Middle frontal gyrus (tissue), 1 donor: ENCODE data around the gene PHLPP1.

Experiments
- DNase-seq: peaks from one replicate; pipeline ENCODE4 v3.0.0-alpha.2; 2015; ENCODE audit warnings: low spot score; ENCODE audit errors: extremely low spot score

The PHLPP1 gene

GRCh38 chr18:62976227-62976626 lies 260.9 kb downstream of the PHLPP1 start:
- DNase-seq: no peak

GRCh38 chr18:62977512-62977911 lies 262.2 kb downstream of the PHLPP1 start:
- DNase-seq: no peak

GRCh38 chr18:62978251-62979049 lies 263.1 kb downstream of the PHLPP1 start:
- DNase-seq: no peak

GRCh38 chr18:62979176-62979575 lies 263.8 kb downstream of the PHLPP1 start:
- peak; percentile 52 for DNase-seq

GRCh38 chr18:62979900-62980299 lies 264.6 kb downstream of the PHLPP1 start:
- DNase-seq: no peak

DNA sequence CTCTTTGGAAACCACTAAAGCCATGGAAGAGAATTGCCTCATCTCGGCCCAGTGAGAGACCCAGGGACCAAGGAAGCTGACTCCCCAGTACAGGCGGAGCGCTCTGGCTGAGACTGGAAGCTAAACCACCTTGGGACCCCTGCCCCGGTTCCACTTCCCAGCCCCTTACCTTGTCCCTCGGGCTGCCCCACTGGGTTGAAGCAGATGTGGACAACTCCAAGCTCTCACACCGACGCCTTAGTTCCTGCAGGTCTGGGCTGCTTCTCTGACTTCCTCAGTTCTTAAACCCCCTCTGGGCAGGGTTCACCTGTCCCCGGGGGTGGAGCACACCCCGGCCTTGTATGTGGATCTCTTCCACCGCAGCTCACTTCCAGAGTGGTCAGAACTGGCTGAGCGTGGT lies 266.2 kb downstream of the PHLPP1 start:
- DNase-seq: no peak

DNA sequence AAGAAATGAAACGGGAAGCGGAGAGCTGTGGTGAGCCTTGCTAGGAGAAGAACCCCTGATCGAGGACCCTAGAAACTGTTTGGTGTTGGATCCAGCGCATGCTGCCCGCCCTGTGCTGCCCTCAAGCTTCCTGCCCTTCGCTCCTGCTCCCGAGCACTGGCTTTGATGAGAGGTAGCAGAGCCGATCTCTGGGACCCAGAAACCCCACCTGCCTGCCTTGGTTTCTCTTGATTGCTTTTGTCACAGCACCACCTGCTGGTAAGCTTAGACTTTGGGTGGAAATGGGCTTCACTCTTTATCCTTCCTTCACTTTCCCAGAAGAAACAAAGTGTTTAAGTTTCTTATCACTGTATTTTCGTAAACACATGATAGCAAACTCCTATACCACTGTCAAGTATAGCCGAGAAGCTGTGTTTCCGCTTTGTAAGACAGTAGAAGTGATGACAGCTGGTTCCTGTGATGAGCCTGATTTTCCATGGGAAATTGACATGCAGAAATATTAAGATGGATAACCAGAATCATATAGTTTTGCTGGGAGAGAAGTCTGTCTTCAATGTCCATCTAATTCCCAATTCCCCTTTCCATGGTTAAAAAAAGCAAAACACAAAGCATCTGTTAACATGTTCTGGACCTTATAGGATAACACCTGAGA lies 267.4 kb downstream of the PHLPP1 start:
- peak; percentile 77 for DNase-seq

DNA sequence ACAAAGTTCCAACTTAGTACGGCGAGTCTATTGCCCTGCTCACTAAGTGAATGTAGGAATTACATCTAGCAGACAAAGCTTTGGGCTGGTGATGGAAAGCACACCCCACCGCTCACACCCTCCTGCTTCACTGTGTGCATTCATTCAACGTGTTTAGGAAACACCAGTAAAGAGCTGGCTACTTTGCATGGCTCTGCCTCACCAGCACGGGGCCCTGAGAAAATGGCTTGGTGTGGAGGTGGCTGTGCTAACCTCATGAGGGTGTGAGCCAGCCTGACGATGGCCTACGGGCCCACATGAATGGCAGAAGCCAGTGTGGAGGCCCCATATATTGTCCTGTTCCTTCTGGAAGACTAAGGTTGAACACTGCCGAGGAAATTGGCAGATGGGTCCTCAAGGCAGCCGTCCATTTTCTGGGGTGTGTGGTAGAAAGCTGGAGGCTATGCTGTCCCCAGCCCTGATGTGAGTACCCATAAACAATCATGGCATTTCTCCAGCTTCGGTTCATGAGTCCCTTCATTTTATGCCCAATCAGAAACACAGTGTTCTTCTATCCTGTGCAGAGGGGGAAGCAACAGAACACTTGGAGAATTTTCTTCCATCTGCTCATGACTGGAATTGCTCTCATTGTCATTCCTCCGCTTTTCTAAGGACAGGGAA lies 269.4 kb downstream of the PHLPP1 start:
- no peak for DNase-seq

DNA sequence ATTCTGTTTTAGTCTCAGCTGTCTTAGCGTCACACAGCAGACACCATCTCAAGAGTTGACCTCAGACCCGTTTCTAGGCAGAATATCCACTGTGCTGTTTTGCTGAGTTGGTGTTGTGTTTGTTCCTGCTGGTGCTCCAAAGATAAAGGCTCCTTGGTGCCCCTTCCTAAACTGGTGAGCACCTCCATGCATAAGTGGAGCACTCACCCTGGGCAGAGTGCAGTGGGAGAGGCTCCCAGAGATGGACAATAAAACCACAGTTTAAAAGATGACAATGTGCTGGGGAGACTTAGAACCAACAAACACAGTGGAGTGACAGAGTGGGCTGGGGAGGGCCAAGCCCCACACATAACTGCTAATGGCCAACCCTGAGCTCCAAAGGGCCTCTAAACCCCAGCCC lies 271.1 kb downstream of the PHLPP1 start:
- no peak for DNase-seq

- no peak for DNase-seq
Observed at GRCh38 chr18:62987055-62987830, 271.9 kb downstream of the PHLPP1 start.

DNA sequence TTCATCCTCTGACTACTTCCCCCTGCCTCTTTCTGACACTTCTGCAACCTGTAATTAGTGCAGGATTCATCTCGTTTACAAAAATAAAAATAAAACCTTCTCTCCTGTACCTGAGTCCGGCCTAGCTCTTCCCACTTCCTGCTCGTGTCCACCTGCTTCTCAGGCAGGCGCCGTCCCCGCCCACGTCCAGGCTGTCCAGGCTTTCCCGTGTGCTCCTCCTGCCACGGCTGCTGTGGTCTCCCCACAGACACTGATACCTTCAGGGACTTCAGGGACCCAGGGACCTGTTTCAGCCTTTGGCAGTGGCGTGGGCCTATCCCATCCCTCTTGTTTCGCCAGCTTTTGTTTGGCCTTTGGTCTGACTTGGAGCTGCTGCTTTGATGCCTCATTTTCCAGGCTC lies 272.5 kb downstream of the PHLPP1 start:
- no peak for DNase-seq

GRCh38 chr18:62988471-62988870 lies 273.1 kb downstream of the PHLPP1 start:
- DNase-seq: no peak

DNA sequence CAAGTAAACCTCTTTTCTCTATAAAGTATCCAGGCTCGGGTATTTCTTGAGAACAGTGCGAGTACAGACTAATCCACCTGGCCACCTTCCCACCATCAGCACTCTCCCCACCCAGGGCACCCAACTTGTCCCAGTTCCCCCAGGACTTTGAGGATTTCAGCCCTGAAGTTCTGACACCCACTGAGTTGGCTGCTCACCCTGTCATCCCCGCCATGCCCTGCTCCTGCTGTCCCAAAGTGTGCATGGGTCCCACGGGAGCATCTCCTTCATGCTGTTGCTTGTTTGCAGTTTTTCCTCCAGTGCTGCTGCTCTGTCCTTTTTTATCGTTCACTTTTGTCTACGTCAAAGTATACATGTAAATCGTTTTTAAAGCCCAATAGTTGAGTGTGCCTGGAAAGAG lies 273.9 kb downstream of the PHLPP1 start:
- DNase-seq: no peak

DNA sequence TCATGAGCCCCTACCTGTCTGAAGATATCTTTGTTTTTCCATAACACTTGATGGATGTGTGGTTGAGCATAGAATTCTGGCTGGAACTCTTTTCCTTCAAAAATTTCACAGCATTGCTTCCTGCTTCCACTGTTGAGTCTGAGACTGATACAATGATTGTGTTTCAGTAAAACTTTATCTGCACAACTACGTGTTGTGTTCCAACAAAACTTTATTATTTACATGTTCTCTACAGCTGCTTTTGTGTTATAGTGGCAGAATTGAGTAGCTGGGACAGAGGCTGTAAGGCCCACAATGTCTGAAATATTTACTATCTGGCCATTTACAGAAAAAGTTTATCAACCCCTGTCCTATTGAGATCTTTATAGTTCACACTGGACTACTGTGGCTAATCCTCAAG lies 275.3 kb downstream of the PHLPP1 start:
- DNase-seq: no peak

- DNase-seq: no peak
Observed at GRCh38 chr18:62991389-62991788, 276.0 kb downstream of the PHLPP1 start.

DNA sequence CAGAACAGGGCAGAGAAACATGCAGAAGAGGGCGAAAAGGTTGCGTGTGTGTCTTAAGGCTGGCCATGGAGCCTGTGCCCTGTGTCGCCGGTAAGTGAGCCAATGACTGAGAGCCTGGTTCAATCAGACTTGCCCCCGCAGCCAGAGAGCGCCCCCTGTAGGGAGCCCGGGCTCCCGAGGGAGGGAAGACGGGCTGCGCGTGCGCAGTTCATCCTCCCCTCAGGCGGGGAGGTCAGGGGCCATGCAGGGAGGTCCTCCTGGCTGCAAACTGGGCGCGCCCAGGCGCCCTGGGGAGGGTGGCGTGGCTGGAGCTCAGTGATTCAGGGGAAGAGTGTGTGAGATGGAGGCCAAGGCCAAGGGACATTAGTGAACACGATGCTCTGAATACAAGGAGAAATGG lies 276.6 kb downstream of the PHLPP1 start:
- no peak for DNase-seq

DNA sequence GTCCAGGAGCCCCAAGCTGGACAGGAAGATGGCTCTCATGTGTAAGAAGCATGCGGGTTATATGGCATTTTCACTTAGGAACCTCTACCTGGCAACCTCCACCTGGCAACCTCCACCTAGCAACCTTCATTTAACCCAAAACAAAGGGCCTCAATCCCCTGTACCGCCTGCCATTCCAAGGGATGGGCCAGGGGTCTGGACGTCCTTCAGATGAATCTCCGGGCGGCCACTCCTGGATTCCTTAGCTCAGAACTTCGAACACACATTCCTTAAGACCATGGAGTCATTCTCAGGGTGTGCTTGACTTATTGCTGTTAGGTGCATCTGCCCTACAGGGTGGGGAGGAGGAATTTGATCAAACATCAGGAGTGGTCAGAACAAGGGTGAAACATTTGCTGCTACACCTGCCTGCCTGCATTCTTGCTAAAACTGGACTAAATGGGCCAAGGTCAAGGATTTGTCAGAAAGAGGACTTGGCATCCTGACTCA lies 277.6 kb downstream of the PHLPP1 start:
- no peak for DNase-seq

DNA sequence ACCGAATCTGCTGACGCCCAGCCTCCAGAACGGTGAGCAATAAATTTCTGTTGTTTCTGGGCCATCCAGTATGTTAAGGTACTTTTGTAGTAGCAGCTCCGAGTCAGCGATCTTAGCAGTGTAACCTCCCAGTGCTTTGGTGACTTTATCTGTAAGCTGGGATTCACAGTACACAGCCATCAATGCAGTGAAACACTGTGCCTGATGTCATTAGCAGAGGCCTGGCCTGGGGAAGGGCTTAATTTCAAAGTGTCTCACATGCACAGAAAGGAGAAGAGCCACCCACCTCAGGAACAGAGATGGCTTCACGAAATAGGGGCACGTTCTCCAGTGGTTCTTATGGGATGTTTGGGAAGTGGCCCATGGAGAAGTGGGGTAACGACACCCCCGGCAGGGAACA lies 281.2 kb downstream of the PHLPP1 start:
- no peak for DNase-seq

DNA sequence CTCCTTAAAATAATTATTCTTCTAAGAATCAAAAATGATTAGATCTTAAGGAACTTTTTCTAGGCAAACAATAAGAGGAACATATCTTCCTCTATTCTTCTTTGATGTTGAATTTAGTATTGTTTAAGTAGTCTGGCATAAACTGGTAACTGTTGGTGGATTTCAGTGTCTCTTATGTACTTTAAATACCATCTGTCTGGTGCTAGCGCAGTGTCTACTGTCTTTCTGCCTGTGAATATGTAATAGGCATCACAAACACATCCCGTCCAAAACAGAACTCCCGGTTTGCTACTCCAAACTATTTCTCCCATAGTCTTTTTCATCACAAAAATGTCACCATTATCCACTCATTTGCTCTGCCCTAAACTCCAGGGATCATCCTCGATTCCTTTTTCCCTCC lies 281.7 kb downstream of the PHLPP1 start:
- DNase-seq: no peak

- DNase-seq: no peak
Observed at GRCh38 chr18:62998443-62998842, 283.1 kb downstream of the PHLPP1 start.

DNA sequence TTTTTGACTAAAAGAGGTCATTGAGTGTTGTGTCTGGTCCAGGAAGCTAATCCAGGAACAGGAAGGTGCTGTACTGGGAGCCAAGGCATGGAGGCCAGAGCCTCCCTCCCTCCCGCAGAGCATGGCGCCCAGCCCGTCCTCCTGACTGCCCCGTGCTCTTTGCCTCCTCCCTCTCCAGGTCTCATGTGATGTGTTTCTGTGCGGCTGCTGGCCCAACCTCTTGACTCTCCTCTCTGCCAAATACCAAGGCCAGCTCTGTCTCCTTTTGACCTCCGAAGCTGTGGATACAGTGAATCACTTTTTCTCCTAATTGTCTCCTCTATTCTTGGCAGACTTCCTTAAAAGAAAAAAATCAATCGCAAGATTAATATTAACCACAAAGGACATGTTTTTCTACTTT lies 284.1 kb downstream of the PHLPP1 start:
- no peak for DNase-seq

GRCh38 chr18:62999921-63000320 lies 284.6 kb downstream of the PHLPP1 start:
- DNase-seq: no peak
